HG03469 (cell line): Measurements from ENCODE around the gene UBE2G1.
"Not testable (repeated sequence)": the region's sequence is repeated elsewhere in the genome, so short reads cannot be mapped to it uniquely, and the experiment has no call there.

ENCODE experiments used
- ATAC-seq: cut with Tn5 transposase; IDR thresholded peaks from one replicate; pipeline ENCODE4 v1.9.1; 2021; ENCODE audit warnings: mild to moderate bottlenecking, moderate library complexity, moderate number of reproducible peaks; ENCODE audit not compliant: unreplicated experiment

UBE2G1 gene, protein sequence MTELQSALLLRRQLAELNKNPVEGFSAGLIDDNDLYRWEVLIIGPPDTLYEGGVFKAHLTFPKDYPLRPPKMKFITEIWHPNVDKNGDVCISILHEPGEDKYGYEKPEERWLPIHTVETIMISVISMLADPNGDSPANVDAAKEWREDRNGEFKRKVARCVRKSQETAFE

DNA sequence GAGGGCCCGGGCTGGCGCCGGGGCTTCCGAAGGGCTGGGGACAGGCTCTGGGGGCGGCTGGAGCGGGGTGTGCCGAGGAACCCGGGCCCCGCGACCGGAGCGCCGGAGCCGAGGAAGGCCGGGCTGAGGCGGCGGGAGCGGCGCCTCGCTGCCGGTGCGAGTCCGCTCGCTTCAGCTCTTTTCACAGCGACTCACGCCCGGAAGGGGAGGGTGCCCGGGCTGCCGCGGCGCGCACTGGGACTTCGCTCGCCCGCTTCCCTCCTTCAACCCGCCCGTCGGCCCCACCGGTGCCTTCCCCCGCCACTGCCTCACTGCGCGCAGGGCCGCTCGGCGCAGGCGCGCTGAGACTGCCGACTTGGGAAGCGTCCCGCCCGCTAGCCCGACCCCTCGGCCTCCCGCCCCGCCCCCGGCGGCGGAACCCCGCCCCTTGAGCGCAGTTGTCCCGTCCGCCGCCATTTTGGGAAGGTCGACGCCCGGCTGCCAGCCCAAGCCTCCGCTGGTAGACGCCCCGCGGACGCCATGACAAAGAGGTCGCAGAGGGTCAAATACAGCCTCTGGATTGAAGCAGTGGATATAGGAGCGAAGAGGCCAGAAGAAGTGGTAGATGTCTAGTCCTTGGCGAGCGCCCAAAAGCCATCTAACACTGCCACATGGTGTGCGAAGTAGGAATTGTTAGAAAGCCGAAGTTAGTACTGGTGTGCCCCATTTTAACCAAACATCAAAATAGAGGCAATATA lies at the start of gene UBE2G1:
Gene UBE2G1, minus strand, starts transcription at position 349 of the 737 bp plus-strand sequence. CDS start 359 bp downstream, outside the sequence.
- peak; percentile 60 for ATAC-seq

GRCh38 chr17:4412933-4413831 lies 46.7 kb upstream of the UBE2G1 start:
- peak; percentile 58 for ATAC-seq

- ATAC-seq, result no peak
Observed at GRCh38 chr17:4411201-4411600, 44.7 kb upstream of the UBE2G1 start.

- ATAC-seq, result no peak
Observed at GRCh38 chr17:4409659-4410058, 43.2 kb upstream of the UBE2G1 start.

- no peak for ATAC-seq
Observed at GRCh38 chr17:4407851-4408250, 41.4 kb upstream of the UBE2G1 start.

DNA sequence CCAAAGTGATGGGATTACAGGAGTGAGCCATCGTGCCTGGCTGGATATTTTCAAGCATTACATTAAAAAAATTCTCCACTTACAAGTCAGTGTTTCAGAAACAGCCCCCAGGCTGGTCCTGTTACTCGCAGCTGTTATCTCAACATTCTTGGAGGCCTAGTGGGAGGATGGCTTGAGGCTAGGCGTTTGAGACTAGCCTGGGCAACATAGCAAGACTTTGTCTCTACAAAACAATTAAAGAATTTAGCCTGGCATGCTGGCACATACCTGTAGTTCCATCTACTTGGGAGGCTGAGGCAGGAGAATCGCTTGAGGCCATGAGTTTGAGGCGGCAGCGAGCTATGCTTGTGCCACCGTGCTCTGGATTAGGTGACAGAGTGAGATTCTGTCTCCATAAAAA lies 40.7 kb upstream of the UBE2G1 start:
- ATAC-seq, result no peak

GRCh38 chr17:4406386-4406785 lies 39.9 kb upstream of the UBE2G1 start:
- ATAC-seq, result no peak

- no peak for ATAC-seq
Observed at GRCh38 chr17:4405699-4406098, 39.2 kb upstream of the UBE2G1 start.

- no peak for ATAC-seq
Observed at GRCh38 chr17:4405038-4405669, 38.7 kb upstream of the UBE2G1 start.

- ATAC-seq, result no peak
Observed at GRCh38 chr17:4397840-4398239, 31.4 kb upstream of the UBE2G1 start.

DNA sequence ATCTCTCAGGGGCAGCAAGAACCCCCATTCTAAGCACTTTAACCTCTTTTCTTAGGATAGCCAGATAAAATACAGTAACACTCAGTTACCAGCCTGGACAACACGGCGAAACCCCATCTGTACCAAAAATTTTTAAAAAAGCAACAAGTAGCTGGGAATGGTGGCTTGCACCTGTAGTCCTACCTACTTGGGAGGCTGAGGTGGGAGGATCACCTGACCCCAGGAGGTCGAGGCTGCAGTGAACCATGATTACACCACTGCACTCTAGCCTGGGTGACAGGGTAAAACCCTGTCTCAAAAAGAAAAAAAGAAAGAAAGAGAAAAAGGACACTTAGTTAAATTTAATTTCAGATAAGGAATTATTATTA lies 28.6 kb upstream of the UBE2G1 start:
- no peak for ATAC-seq

DNA sequence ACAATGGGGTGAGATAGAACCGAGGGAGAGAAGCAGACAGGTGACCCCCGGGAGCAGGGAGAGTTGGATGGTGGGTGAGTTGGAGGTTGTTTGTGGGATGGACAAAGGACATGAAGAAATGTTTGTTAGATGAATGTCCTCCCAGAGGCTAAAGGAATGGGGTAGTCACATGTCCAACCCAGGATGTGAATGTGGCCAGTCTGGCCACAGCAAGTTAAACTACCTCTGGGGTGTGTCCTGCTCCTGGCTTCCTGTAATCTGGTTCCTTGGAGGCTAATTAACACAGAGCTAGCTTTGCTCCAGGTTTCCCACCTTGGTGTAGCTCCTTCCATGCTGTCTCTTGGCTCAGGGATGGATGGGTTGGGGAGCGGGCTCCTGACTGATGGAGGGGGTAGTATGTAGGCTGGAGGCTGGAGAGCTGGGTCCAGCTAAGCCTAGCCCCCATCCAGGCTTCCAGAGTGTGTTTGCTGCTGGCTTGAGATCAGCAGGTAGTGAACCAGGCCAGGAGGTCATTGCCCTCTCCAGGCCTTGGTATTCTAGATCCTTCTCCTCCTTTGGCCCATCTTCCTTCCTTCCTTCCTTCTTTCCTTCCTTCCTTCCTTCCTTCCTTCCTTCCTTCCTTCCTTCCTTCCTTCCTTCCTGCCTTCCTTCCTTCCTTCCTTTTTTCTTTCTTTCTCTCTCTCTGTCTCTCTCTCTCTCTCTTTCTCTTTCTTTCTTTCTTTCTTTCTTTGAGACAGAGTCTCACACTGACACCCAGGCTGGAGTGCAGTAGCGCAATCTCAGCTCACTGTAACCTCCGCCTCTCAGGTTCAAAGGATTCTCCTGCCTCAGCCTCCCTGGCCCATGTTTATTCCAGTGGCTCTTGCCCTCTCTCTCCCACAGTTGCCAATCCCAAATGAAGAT lies 28.0 kb upstream of the UBE2G1 start:
- ATAC-seq, result no peak

- no peak for ATAC-seq
Observed at GRCh38 chr17:4393806-4394205, 27.3 kb upstream of the UBE2G1 start.

- ATAC-seq, result no peak
Observed at GRCh38 chr17:4389079-4389478, 22.6 kb upstream of the UBE2G1 start.

GRCh38 chr17:4387137-4387536 lies 20.7 kb upstream of the UBE2G1 start:
- ATAC-seq, result no peak

GRCh38 chr17:4386406-4386805 lies 19.9 kb upstream of the UBE2G1 start:
- no peak for ATAC-seq

- no peak for ATAC-seq
Observed at GRCh38 chr17:4381690-4382671, 15.5 kb upstream of the UBE2G1 start.

DNA sequence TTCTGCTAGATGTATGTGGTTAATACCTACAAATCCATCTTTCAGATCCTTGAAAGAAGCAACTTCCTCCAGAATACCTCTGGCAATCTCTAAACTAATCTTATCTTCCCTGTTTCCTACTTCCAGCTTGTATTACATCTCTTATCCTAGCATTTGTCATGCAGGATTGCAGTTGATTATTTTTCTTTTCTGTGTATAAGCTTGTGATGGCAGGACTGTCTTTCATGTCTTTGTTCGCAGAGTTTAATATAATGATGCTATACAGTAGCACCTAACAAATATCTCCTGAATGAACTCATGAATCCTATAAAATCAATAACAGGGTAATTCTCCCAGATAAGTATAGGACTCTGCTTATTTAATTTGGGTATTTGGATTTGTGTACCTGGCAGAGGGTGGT lies 12.2 kb upstream of the UBE2G1 start:
- ATAC-seq, result no peak

GRCh38 chr17:4377247-4377646 lies 10.8 kb upstream of the UBE2G1 start:
- not testable (repeated sequence) for ATAC-seq
